ENCODE results near the gene TMEM30B.
A peak's percentile ranks its signal among the peaks of the same experiment; 100 is the strongest.

TMEM30B gene, protein sequence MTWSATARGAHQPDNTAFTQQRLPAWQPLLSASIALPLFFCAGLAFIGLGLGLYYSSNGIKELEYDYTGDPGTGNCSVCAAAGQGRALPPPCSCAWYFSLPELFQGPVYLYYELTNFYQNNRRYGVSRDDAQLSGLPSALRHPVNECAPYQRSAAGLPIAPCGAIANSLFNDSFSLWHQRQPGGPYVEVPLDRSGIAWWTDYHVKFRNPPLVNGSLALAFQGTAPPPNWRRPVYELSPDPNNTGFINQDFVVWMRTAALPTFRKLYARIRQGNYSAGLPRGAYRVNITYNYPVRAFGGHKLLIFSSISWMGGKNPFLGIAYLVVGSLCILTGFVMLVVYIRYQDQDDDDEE

DNA sequence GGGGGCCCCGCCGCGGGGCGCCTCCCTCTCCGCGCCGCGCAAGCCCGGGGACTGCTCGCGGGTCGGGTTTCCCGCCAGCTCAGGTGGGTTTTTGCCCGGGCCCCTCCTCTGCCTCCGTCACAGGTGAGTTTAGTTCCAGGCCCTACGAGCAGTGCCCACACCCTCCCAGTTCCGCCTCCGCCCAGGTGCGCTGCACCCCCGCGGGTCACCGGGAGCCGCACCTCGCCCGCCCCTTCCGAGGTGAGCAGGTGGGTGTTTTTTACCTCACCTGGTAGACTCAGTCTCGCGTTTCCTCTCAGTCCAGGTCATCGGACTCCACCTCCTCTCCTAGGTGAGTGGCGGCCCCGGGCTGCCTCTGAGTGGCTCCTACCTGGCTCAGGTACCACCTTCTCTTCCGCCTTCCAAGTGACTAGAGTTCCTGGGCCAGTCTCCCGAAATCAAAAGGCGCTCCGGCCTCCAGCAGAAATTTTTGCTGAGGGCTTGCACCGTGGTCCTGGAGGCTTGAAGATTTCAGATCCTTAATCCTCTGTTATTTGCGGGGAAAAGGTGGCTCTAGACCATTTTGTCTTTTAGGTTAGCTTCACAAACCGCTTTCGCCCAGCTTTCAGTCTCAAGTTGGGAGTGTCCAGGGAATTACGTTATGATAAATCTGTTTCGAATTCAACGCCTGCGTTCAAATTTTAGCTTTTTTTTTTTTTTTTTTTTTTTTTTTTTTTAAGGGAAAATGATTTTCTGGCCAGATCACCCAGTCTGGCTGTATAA, at the start of gene TMEM30B:
Gene TMEM30B (minus strand): TSS at position 153 of the 762 bp plus-strand sequence. CDS start 191 bp downstream, outside the sequence.
- TF ChIP-seq, protein P1, sequence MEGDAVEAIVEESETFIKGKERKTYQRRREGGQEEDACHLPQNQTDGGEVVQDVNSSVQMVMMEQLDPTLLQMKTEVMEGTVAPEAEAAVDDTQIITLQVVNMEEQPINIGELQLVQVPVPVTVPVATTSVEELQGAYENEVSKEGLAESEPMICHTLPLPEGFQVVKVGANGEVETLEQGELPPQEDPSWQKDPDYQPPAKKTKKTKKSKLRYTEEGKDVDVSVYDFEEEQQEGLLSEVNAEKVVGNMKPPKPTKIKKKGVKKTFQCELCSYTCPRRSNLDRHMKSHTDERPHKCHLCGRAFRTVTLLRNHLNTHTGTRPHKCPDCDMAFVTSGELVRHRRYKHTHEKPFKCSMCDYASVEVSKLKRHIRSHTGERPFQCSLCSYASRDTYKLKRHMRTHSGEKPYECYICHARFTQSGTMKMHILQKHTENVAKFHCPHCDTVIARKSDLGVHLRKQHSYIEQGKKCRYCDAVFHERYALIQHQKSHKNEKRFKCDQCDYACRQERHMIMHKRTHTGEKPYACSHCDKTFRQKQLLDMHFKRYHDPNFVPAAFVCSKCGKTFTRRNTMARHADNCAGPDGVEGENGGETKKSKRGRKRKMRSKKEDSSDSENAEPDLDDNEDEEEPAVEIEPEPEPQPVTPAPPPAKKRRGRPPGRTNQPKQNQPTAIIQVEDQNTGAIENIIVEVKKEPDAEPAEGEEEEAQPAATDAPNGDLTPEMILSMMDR (conservative IDR thresholded peaks at IDR 0.05; ENCODE audit: low read length) = no peak
- no peak for DNase-seq (ENCODE audit: low read depth)
- peak within 1 kb of the TSS; percentile 26 for H3K4me3 ChIP-seq (ENCODE audit: low read length)

DNA sequence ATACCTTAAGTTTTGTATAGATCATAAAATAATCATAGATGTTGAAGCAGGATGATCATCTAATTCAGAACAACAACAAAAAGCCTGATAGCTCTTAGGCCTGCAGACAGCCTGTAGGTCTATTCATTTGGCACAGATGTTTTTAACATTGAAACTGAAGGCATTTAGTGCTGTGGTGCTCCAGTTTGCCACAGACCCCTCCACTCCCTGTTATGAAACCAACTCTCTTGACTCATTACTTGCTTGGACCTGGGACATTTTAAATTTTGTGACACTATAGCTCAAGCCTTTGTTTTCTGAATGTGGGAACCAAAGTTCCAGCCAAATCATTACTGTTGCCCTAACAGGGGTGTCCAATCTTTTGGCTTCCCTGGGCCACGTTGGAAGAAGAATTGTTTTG, 49.4 kb upstream of the TMEM30B start:
- no peak for DNase-seq (ENCODE audit: low read depth)
- no peak overlapping the region for H3K4me3 ChIP-seq (ENCODE audit: low read length)
- TF ChIP-seq, protein P1 (conservative IDR thresholded peaks at IDR 0.05; ENCODE audit: low read length) = no peak

DNA sequence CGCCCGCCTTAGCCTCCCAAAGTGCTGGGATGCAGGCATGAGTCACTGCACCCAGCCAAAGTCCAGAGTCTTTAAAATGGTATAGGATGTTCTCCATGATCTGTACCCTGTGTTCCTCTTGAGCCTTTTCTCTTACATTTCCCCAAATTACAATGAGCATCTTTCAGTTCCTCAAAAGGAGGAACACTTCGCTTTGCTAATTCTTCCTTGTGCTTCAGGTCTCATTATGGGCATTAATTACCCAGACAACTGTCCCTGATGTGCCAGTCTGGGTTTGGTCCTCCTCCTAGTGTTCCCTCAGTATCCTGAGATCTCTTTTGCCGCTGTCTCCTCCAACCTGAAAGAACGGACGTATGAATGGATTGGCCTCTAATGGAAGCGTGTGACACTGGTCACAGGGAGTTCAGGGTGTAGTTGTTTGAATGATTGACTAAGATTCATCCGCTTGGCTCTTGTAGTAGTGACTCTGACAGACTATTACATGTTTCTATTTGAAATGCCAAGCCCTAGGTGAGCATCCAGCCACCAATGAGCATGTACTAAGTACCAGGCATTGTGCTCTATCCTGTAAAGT, 48.4 kb upstream of the TMEM30B start:
- TF ChIP-seq, protein P1 (conservative IDR thresholded peaks at IDR 0.05; ENCODE audit: low read length) = no peak
- no peak overlapping the region for H3K4me3 ChIP-seq (ENCODE audit: low read length)
- no peak for DNase-seq (ENCODE audit: low read depth)

DNA sequence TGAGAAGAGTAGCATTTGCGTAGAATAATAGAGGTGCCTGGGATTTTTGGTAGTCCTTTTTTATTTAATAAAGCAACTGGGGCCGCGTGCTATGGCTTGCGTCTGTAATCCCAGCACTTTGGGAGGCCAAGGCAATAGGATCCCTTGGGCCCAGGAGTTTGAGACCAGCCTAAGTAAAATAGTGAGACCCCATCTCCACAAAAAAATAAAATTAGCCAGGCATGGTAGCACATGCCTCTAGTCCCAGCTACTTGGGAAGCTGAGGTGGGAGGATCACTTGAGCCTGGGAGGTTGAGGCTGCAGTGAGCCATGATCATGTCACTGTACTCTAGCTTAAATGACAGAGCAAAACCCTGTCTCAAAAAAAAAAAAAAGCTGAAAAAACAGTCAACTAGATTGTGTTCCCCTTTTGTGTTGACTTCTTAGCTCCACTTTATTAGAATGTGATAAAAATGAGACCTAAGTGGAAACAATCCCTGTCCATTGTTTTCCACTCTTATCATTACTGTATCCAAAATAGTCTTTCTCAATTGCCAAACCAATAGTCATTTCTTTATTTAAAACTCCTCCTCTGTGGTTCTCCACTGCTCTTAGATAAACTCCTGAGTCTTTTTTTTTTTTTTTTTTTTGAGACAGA, 47.6 kb upstream of the TMEM30B start:
- TF ChIP-seq, protein P1 (conservative IDR thresholded peaks at IDR 0.05; ENCODE audit: low read length) = no peak
- DNase-seq (ENCODE audit: low read depth) = no peak
- no peak overlapping the region for H3K4me3 ChIP-seq (ENCODE audit: low read length)

DNA sequence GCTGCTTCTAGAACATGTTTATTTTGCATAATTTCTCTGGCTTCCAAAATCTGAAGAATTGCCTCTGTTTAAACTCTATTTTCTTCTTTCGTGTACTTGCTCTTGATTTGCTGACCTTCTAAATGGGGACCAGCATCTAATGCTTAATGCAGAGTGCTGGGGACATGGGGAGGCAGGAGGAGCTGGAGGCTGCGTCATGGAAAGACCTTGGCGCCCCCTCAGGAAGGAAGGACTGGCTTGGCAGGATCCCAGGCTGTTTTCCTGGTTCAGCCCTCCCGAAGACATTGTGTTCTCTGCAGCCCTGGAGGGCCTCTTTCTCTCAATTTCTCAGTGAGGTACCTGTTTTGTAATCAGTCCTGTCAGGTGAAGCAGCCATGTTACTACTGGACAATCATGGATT, 45.7 kb upstream of the TMEM30B start:
- TF ChIP-seq, protein P1 (conservative IDR thresholded peaks at IDR 0.05; ENCODE audit: low read length) = no peak
- H3K4me3 ChIP-seq (ENCODE audit: low read length) = no peak overlapping the region
- DNase-seq (ENCODE audit: low read depth) = no peak

DNA sequence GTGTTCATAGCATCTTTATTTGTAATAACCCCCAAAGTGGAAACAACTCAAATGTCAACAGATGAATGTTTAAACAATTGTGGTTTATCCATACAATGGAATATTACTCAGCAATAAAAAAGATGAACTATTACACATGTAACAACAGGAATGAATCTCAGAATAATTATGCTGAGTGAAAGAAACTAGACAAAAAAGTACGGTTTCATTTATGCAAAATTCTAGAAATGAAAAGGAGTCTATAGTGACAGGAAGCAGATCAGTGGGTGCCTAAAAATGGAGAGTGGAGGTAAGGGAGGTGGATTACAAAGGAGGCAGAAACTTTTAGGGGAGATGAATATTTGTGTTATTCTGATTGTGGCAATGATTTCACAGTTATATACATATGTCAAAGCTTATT, 45.0 kb upstream of the TMEM30B start:
- no peak for DNase-seq (ENCODE audit: low read depth)
- TF ChIP-seq, protein P1 (conservative IDR thresholded peaks at IDR 0.05; ENCODE audit: low read length) = no peak
- H3K4me3 ChIP-seq (ENCODE audit: low read length) = no peak overlapping the region

All from AG10803 (cell line).